K562 (cell line): Measurements from ENCODE around the gene CDH19. TPM values are rescaled to one million over a fixed set of nuclear protein-coding genes. Genes with fewer than 3 reads are reported as not detected.

Source experiments
- CCNT2 ChIP-seq: IDR thresholded peaks from 2 replicates; pipeline ENCODE4 v1.6.1; 2011; ENCODE audit warnings: borderline replicate concordance, low read depth, mild to moderate bottlenecking, moderate library complexity, mixed read lengths, low read length; ENCODE audit not compliant: insufficient read length; ENCODE audit errors: extremely low read depth
- DLX4 ChIP-seq: fragments of 250-450 bp; sonication (Bioruptor Pico); IDR thresholded peaks from 2 replicates; pipeline ENCODE4 v1.6.1; 2021; ENCODE audit warnings: mild to moderate bottlenecking
- ESRRA ChIP-seq: fragments of 450-650 bp; IDR thresholded peaks from 2 replicates; pipeline ENCODE4 v1.6.1; 2014; ENCODE audit warnings: low read depth, mild to moderate bottlenecking, moderate library complexity, borderline replicate concordance
- GTF2B ChIP-seq: IDR thresholded peaks from 2 replicates; pipeline ENCODE4 v1.6.1; 2011; ENCODE audit not compliant: insufficient read length; ENCODE audit errors: extremely low read depth
- HMGN3 ChIP-seq: IDR thresholded peaks from 2 replicates; pipeline ENCODE4 v1.6.1; 2011; ENCODE audit warnings: borderline replicate concordance, low read depth, mild to moderate bottlenecking, mixed read lengths, low read length; ENCODE audit not compliant: insufficient read length; ENCODE audit errors: extremely low read depth
- IRF1 ChIP-seq: sonication (generic); formaldehyde crosslinking; IDR thresholded peaks from 2 replicates; pipeline ENCODE4 v1.8.0; 2022; ENCODE audit warnings: missing genetic modification reagents, mild to moderate bottlenecking, borderline replicate concordance
- NFIC ChIP-seq: fragments of 450-650 bp; IDR thresholded peaks from 2 replicates; pipeline ENCODE4 v1.6.1; 2017; ENCODE audit warnings: mild to moderate bottlenecking, inconsistent platforms
- REST ChIP-seq, 2 experiments: fragments of 450-650 bp; formaldehyde crosslinking in 1 of 2; IDR thresholded peaks; 2 replicates each; pipeline versions ENCODE4 v1.4.0 to v1.6.1; 2014 to 2020; ENCODE audit warnings: mild to moderate bottlenecking in 2 of 2, borderline replicate concordance in 1 of 2, low read depth in 1 of 2
- RNF2 ChIP-seq: sonication (generic); IDR thresholded peaks from 2 replicates; pipeline ENCODE4 v1.6.1; 2016
- ZBTB2 ChIP-seq: fragments of 450-650 bp; IDR thresholded peaks from 2 replicates; pipeline ENCODE4 v1.6.1; 2016; ENCODE audit warnings: antibody characterized with exemption
- ZFP1 ChIP-seq: fragments of 450-650 bp; formaldehyde crosslinking; IDR thresholded peaks from 2 replicates; pipeline ENCODE4 v1.4.0; 2020; ENCODE audit warnings: mild to moderate bottlenecking, mixed read lengths
- ZKSCAN1 ChIP-seq: fragments of 150-350 bp; IDR thresholded peaks from 2 replicates; pipeline ENCODE4 v1.6.1; 2016; ENCODE audit warnings: low read depth, low read length
- ZNF511 ChIP-seq: sonication (generic); formaldehyde crosslinking; IDR thresholded peaks from 2 replicates; pipeline ENCODE4 v1.8.0; 2022; ENCODE audit warnings: mild to moderate bottlenecking, missing genetic modification reagents
- polyA plus RNA-seq, 8 experiments: library from polyadenylated mRNA; depleted of rRNA in 4 of 8; stranded (reverse) in 5 of 8; unstranded in 3 of 8; fragments of >200 nt; fragmentation: Nextera tagmentation in 2 of 8; fragmentation: Illumina TruSeq in 1 of 8; extraction: Ambion mirVana in 2 of 8; extraction: Trizol in 1 of 8; gene quantifications; 2 replicates each; pipeline versions ENCODE4 v1.2.1 to v1.2.3, GENCODE V29; 2011 to 2014; ENCODE audit warnings: inconsistent platforms in 1 of 8, missing spikeins in 1 of 8
- total RNA-seq, 7 experiments: library from RNA; depleted of rRNA in 6 of 7; stranded (reverse); fragments of >200 nt in 6 of 7; fragmentation: Illumina TruSeq in 2 of 7; extraction: Trizol in 2 of 7; gene quantifications; 2 replicates each; pipeline versions ENCODE4 v1.2.1 to v1.2.3, GENCODE V29; 2011 to 2021; ENCODE audit warnings: low replicate concordance in 1 of 7

Gene CDH19
- total and polyA plus RNA-seq, 9 of the 15 experiments (the other 6 are each of a cell fraction or from before 2014, with no cell fraction given) = not detected

- TF ChIP-seq REST (IDR thresholded peaks at IDR 0.05; ENCODE audit: borderline replicate concordance) = no peak
- no peak for TF ChIP-seq REST (CRISPR knock-in tag; IDR thresholded peaks at IDR 0.05; ENCODE audit: low read depth)
- no peak for TF ChIP-seq ZBTB2
- no peak for TF ChIP-seq GTF2B
- no peak for TF ChIP-seq ZKSCAN1
- TF ChIP-seq IRF1 (CRISPR knock-in tag) = no peak
- no peak for TF ChIP-seq CCNT2
- no peak for TF ChIP-seq HMGN3
- TF ChIP-seq DLX4 = no peak
- no peak for TF ChIP-seq RNF2
- no peak for TF ChIP-seq ZNF511
- no peak for TF ChIP-seq ESRRA
- TF ChIP-seq ZFP1 (CRISPR knock-in tag) = no peak
- TF ChIP-seq NFIC = no peak
These were observed 41.6 kb downstream of the CDH19 start (continued) for GRCh38 chr18:66562279-66562678.
